Transverse colon (tissue), 4 donors: Measurements from ENCODE around the gene CREM. TPM values are rescaled to one million over a fixed set of nuclear protein-coding genes. Genes with fewer than 3 reads are reported as not detected.

Experiments
- DNase-seq: peaks from one replicate; pipeline ENCODE4 v3.0.0-alpha.2; 2019
- H3K27ac ChIP-seq, 4 donors: fragments of 200-600 bp; sonication (generic); 2 replicates each; pipeline ENCODE4 v1.5.1; 2016 to 2018; ENCODE audit warnings: inconsistent platforms in 4 of 4
- H3K27me3 ChIP-seq: fragments of 200-600 bp; sonication (generic); 2 replicates; pipeline ENCODE4 v1.5.1; 2017; ENCODE audit warnings: inconsistent platforms
- H3K36me3 ChIP-seq, 4 donors: fragments of 200-600 bp; sonication (generic); 2 replicates each; pipeline ENCODE4 v1.5.1; 2017 to 2019; ENCODE audit warnings: inconsistent platforms in 4 of 4
- H3K4me1 ChIP-seq, 4 donors: fragments of 200-600 bp; sonication (generic); 2 replicates each; pipeline ENCODE4 v1.5.1; 2017 to 2020; ENCODE audit warnings: inconsistent platforms in 4 of 4
- H3K4me3 ChIP-seq, 4 donors: fragments of 200-600 bp; sonication (generic); 1 replicate in 1 of 4; 2 replicates in 3 of 4; pipeline versions ENCODE4 v1.5.1 to v1.6.1; 2017 to 2019; ENCODE audit warnings: inconsistent platforms in 4 of 4
- H3K9me3 ChIP-seq, 2 donors: fragments of 200-600 bp; sonication (generic); 2 replicates each; pipeline ENCODE4 v1.5.1; 2017 to 2019; ENCODE audit warnings: inconsistent platforms in 2 of 2
- CTCF ChIP-seq, 5 experiments: fragments of 200-600 bp in 3 of 5; fragments of 450-650 bp in 2 of 5; sonication (generic) in 3 of 5; IDR thresholded peaks; 1 replicate in 2 of 5; 2 replicates in 3 of 5; pipeline ENCODE4 v1.5.1; 2016 to 2017; ENCODE audit warnings: antibody characterized with exemption in 5 of 5, inconsistent platforms in 3 of 5, mild to moderate bottlenecking in 2 of 5, moderate library complexity in 1 of 5
- EP300 ChIP-seq: sonication (generic); formaldehyde crosslinking; IDR thresholded peaks from one replicate; pipeline ENCODE4 v1.6.1; 2017; ENCODE audit warnings: antibody characterized with exemption, low read depth
- POLR2A ChIP-seq: fragments of 450-650 bp; IDR thresholded peaks from one replicate; pipeline ENCODE4 v1.6.1; 2016; ENCODE audit warnings: antibody characterized with exemption, mild to moderate bottlenecking, moderate library complexity
- POLR2AphosphoS5 ChIP-seq, 3 donors: sonication (generic); formaldehyde crosslinking; IDR thresholded peaks; one replicate each; pipeline ENCODE4 v1.6.1; 2016; ENCODE audit warnings: antibody characterized with exemption in 3 of 3
- WGBS, 2 donors: methylation state at CpG; one replicate each; pipeline ENCODE4 v1.1.5; 2018; ENCODE audit warnings: low coverage in 1 of 2; 5-methylcytosine and 5-hydroxymethylcytosine counted together
- in situ Hi-C, 4 donors: fragments of 200-750 bp; cut with MboI; loops; one replicate each; pipeline versions ENCODE4 v1.15.0 to v1.15.1; 2017; ENCODE audit warnings: low sequenced_read_pairs in 3 of 4, low pct_ligation_motif_present in 1 of 4, low pct_unique_long_range_greater_than_20kb in 1 of 4
- intact Hi-C: fragments of 100-400 bp; cut with DNase I; formaldehyde crosslinking; loops from one replicate; pipeline ENCODE4 v1.15.1; 2023; ENCODE audit warnings: low total_unique reads
- total RNA-seq, 4 donors: library from RNA; depleted of rRNA; stranded (reverse); fragments of >200 nt; gene quantifications; one replicate each; pipeline ENCODE4 v1.1.0, GENCODE V29; 2016

CREM gene
- total RNA-seq, 4 donors from 2014 or later = 2.8 to 99.9 (median 21.1) TPM

- Histone ChIP-seq H3K4me1 (no peaks in the 10 kb centered on the region), H3K27me3 (no peaks in the 10 kb centered on the region), H3K9me3 (no peaks in the 10 kb centered on the region), H3K4me3 (no peak overlapping the region), H3K27ac (no peak overlapping the region), H3K36me3 (no peaks in the 10 kb centered on the region)
- 87% methylated on average over 2 to 15 of the region's 15 CpGs for WGBS, 2 donors
- in situ Hi-C loops = loop anchor here in 3 of 4 donors (25.0 kb wide), 2 partner anchors 324 to 349 kb away; no protein-coding TSS in a partner anchor
- no peak for DNase-seq
- TF ChIP-seq POLR2AphosphoS5 (IDR thresholded peaks at IDR 0.05) = no peak
- TF ChIP-seq POLR2A = no peak
- TF ChIP-seq EP300 = no peak
- no peak for TF ChIP-seq CTCF (IDR thresholded peaks at IDR 0.05)
- intact Hi-C loops = no loop called here
Observed at GRCh38 chr10:35237766-35238512, 111.3 kb downstream of the CREM start.

DNA sequence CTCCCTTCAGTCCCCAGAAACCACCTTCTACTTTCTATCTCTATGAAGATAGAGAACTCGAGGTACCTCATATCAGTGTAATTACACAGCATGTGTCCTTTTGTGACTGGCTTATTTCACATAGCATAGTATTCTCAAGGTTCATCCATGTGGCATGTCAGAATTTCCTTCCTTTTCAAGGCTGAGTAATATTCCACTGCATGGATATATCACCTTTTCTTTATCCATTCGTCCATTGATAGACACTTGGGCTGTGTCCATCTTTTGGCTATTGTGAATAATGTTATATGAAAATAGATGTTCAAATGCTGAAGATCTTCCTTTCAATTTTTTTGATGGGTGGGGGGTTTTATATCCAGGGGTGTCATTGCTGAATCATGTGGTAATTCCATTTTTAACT lies 117.9 kb downstream of the CREM start:
- TF ChIP-seq POLR2A = no peak
- Histone ChIP-seq H3K4me1 (no peaks in the 10 kb centered on the region), H3K4me3 (no peak overlapping the region), H3K27ac (no peak overlapping the region), H3K9me3 (no peaks in the 10 kb centered on the region), H3K36me3 (no peaks in the 10 kb centered on the region), H3K27me3 (no peaks in the 10 kb centered on the region)
- WGBS, 2 donors = 73 to 76% methylated on average over 2 of the region's 2 CpGs
- intact Hi-C loops (no loop called here), in situ Hi-C loops (loop anchor here in 3 of 4 donors (25.0 kb wide), 2 partner anchors 318 to 343 kb away; no protein-coding TSS in a partner anchor)
- no peak for DNase-seq

DNA sequence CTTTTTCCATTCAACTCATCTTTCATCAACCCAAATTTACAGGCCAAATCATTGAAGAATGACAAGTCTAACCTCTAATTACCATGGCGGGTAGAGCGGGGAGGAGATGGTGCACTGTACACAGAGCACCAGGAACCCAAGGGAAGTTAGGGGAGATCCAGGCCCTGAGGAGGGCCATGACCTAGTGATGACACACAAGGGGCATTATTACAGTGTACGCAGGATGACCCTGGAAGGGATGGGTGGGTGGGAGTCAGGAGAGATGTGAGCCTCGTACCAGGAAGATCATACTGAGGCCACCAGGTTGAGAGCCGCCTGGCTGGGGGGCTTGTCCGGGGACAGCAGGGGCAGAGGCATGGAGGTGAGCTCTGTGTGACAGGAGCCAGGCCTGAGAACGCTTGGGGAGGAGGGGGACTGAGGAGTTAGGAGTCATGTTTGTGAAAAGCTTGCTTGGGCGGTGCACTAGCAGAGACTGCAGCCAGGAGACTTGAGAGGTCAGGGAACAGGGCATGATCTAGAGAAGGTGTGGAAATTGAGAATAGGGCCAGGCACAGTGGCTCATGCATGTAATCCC lies 120.2 kb downstream of the CREM start:
- Histone ChIP-seq H3K36me3 (no peaks in the 10 kb centered on the region), H3K4me1 (no peaks in the 10 kb centered on the region), H3K4me3 (no peak overlapping the region), H3K27ac (no peak overlapping the region), H3K27me3 (no peaks in the 10 kb centered on the region), H3K9me3 (no peaks in the 10 kb centered on the region)
- DNase-seq = no peak
- intact Hi-C loops = no loop called here
- 86 to 93% methylated on average over 3 to 8 of the region's 8 CpGs for WGBS, 2 donors
- in situ Hi-C loops = loop anchor here in 3 of 4 donors (25.0 kb wide), 2 partner anchors 315 to 340 kb away; no protein-coding TSS in a partner anchor
- no peak for TF ChIP-seq EP300
- TF ChIP-seq CTCF (IDR thresholded peaks at IDR 0.05) = no peak
- no peak for TF ChIP-seq POLR2A
- no peak for TF ChIP-seq POLR2AphosphoS5 (IDR thresholded peaks at IDR 0.05)

- no peak for DNase-seq
- no peaks in the 10 kb centered on the region for H3K9me3 ChIP-seq
- intact Hi-C loops = no loop called here
- 60 to 75% methylated on average over 1 to 6 of the region's 6 CpGs for WGBS, 2 donors
- H3K4me1 ChIP-seq = no peaks in the 10 kb centered on the region
- no peak overlapping the region for H3K4me3 ChIP-seq
- no peaks in the 10 kb centered on the region for H3K27me3 ChIP-seq
- no peaks in the 10 kb centered on the region for H3K36me3 ChIP-seq
- no peak for TF ChIP-seq POLR2AphosphoS5 (IDR thresholded peaks at IDR 0.05)
- TF ChIP-seq POLR2A = no peak
- no peak for TF ChIP-seq CTCF (IDR thresholded peaks at IDR 0.05)
- TF ChIP-seq EP300 = no peak
- H3K27ac ChIP-seq = no peak overlapping the region
- in situ Hi-C loops = no loop called here
Observed at GRCh38 chr10:35251373-35252100, 124.9 kb downstream of the CREM start.
